ENCODE results near the gene DOK7. TPM values are rescaled to one million over a fixed set of nuclear protein-coding genes. Genes with fewer than 3 reads are reported as not detected.

Gene DOK7
- total and polyA plus RNA-seq, 2 of the 4 experiments (the other 2 are of a cell fraction) = not detected

DNA sequence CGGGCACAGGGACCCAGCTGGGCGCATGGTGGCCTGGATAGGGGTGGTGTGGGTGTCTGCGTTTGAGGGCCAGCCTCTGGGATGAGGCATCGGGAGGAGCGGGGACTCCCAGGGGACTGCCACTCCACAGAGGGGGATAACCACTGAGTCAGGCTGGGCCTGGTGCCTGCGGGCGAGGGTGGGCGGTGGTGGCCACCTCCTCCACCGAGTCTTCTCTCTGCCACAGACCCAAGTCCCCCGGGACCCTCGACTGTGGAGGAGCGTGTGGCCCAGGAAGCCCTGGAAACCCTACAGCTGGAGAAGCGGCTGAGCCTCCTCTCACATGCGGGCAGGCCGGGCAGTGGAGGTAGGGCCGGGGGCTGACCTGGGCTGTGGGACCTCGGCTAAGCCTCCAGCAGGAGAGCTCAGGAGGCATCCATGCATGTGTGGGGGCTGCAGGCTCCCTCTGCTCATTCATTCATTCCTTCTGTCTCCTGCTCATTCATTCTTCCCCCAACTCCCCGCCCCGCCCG is 26.4 kb downstream of the DOK7 start:
- no peak overlapping the region for H3K4me3 ChIP-seq (ENCODE audit: insufficient read depth, low read depth, low read length)
- DNase-seq = no peak
- intact Hi-C loops (cut with micrococcal nuclease) = no loop called here

More for the DNA sequence above, 26.4 kb downstream of the DOK7 start:
- ATAC-seq (ENCODE audit: low read depth) = no peak
- H3K79me1 ChIP-seq (ENCODE audit: low read depth in 1 of 2, low read length in 2 of 2) = no peaks in the 10 kb centered on the region
- dilution Hi-C loops (cut with HindIII; ENCODE audit: low sequenced_read_pairs, unreplicated experiment) = no loop called here
- no peak overlapping the region for H3K4ac ChIP-seq (ENCODE audit: low read depth, low read length)
- H3K4me1 ChIP-seq (ENCODE audit: control insufficient read depth, insufficient read depth, low read length) = no peaks in the 10 kb centered on the region
- H2AFZ ChIP-seq (replicated peaks; ENCODE audit: low read length, poor library complexity) = no peak overlapping the region
- POLR2A ChIA-PET (ENCODE audit: unreplicated experiment) = no interaction called here
- H3K56ac ChIP-seq (ENCODE audit: extremely low read depth, insufficient read depth, low read length) = no peak overlapping the region
- no peak overlapping the region for H4K8ac ChIP-seq (ENCODE audit: low read depth in 2 of 2, low read length in 2 of 2)
- no peak overlapping the region for H4K91ac ChIP-seq (ENCODE audit: insufficient read depth, low read depth, low read length)
- no peak overlapping the region for H2AK5ac ChIP-seq (ENCODE audit: low read depth, low read length)
- H3K4me2 ChIP-seq (ENCODE audit: low read depth, low read length) = no peak overlapping the region
- H3K27me3 ChIP-seq (ENCODE audit: control insufficient read depth, insufficient read depth, low read length) = peaks cover 37% of the 10 kb centered on the region
- H2BK15ac ChIP-seq (ENCODE audit: low read depth, low read length) = no peak overlapping the region
- TF ChIP-seq BHLHE40 (IDR thresholded peaks at IDR 0.05; ENCODE audit: low read depth, low read length) (no peak), RFX5 (IDR thresholded peaks at IDR 0.05; ENCODE audit: low read depth, low read length) (no peak), CHD1 (IDR thresholded peaks at IDR 0.05; ENCODE audit: low read depth, low read length) (no peak), NFE2L2 (IDR thresholded peaks at IDR 0.05; ENCODE audit: low read depth, low read length) (no peak), RAD21 (IDR thresholded peaks at IDR 0.05; ENCODE audit: low read length) (no peak), SMC3 (IDR thresholded peaks at IDR 0.05; ENCODE audit: low read depth, low read length) (no peak), POLR2A (IDR thresholded peaks at IDR 0.05; ENCODE audit: low read depth, low read length) (no peak), CEBPB (IDR thresholded peaks at IDR 0.05; ENCODE audit: low read depth, low read length) (no peak), FOS (IDR thresholded peaks at IDR 0.05; ENCODE audit: low read depth, low read length) (no peak), MAFK (IDR thresholded peaks at IDR 0.05; ENCODE audit: low read depth, low read length) (no peak), RCOR1 (IDR thresholded peaks at IDR 0.05; ENCODE audit: insufficient replicate concordance, low read length) (no peak), MXI1 (IDR thresholded peaks at IDR 0.05; ENCODE audit: borderline replicate concordance, low read depth, low read length) (no peak), MAZ (IDR thresholded peaks at IDR 0.05; ENCODE audit: borderline replicate concordance, low read depth, low read length) (no peak)
- TF ChIP-seq, protein P1, sequence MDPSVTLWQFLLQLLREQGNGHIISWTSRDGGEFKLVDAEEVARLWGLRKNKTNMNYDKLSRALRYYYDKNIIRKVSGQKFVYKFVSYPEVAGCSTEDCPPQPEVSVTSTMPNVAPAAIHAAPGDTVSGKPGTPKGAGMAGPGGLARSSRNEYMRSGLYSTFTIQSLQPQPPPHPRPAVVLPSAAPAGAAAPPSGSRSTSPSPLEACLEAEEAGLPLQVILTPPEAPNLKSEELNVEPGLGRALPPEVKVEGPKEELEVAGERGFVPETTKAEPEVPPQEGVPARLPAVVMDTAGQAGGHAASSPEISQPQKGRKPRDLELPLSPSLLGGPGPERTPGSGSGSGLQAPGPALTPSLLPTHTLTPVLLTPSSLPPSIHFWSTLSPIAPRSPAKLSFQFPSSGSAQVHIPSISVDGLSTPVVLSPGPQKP (IDR thresholded peaks at IDR 0.05; ENCODE audit: borderline replicate concordance, low read depth, low read length) = no peak
- TF ChIP-seq, protein P2, sequence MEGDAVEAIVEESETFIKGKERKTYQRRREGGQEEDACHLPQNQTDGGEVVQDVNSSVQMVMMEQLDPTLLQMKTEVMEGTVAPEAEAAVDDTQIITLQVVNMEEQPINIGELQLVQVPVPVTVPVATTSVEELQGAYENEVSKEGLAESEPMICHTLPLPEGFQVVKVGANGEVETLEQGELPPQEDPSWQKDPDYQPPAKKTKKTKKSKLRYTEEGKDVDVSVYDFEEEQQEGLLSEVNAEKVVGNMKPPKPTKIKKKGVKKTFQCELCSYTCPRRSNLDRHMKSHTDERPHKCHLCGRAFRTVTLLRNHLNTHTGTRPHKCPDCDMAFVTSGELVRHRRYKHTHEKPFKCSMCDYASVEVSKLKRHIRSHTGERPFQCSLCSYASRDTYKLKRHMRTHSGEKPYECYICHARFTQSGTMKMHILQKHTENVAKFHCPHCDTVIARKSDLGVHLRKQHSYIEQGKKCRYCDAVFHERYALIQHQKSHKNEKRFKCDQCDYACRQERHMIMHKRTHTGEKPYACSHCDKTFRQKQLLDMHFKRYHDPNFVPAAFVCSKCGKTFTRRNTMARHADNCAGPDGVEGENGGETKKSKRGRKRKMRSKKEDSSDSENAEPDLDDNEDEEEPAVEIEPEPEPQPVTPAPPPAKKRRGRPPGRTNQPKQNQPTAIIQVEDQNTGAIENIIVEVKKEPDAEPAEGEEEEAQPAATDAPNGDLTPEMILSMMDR (conservative IDR thresholded peaks at IDR 0.05; ENCODE audit: low read depth, low read length) = no peak
- TF ChIP-seq, protein P3, sequence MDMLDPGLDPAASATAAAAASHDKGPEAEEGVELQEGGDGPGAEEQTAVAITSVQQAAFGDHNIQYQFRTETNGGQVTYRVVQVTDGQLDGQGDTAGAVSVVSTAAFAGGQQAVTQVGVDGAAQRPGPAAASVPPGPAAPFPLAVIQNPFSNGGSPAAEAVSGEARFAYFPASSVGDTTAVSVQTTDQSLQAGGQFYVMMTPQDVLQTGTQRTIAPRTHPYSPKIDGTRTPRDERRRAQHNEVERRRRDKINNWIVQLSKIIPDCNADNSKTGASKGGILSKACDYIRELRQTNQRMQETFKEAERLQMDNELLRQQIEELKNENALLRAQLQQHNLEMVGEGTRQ (IDR thresholded peaks at IDR 0.05; ENCODE audit: low read depth, low read length) = no peak
- no peak overlapping the region for H2BK20ac ChIP-seq (ENCODE audit: low read depth, low read length)
- no peak overlapping the region for H3K18ac ChIP-seq (ENCODE audit: low read depth, low read length)
- no peak overlapping the region for H3K9ac ChIP-seq (ENCODE audit: low read depth, low read length)
- WGBS, 2 experiments (ENCODE audit: extremely low coverage in 2 of 2, insufficient read length in 1 of 2) = 75 to 100% methylated on average over 1 to 5 of the region's 20 CpGs
- H3K36me3 ChIP-seq (ENCODE audit: control insufficient read depth, insufficient read depth, low read length) = no peaks in the 10 kb centered on the region
- no TSS peak for BruUV-seq (replicated peaks)
- H2AK9ac ChIP-seq (replicated peaks; ENCODE audit: low read depth, low read length, poor library complexity) = no peak overlapping the region
- H3K9me1 ChIP-seq (ENCODE audit: insufficient read depth, low read length) = no peaks in the 10 kb centered on the region
- no peaks in the 10 kb centered on the region for H3K9me3 ChIP-seq (ENCODE audit: control insufficient read depth, insufficient read depth, low read length)
- no peak overlapping the region for H2BK5ac ChIP-seq (ENCODE audit: low read depth, low read length, poor library complexity, severe bottlenecking)
- peaks cover 8% of the 10 kb centered on the region; the same call in 1 of the 2 replicates for H4K20me1 ChIP-seq (ENCODE audit: insufficient read depth, low read length)
- H3K27ac ChIP-seq (ENCODE audit: insufficient read depth, low read length) = no peak overlapping the region
- no peak overlapping the region for H3K23ac ChIP-seq (ENCODE audit: low read depth, low read length)
- in situ Hi-C loops (cut with MboI; ENCODE audit: low sequenced_read_pairs) = no loop called here
- H4K5ac ChIP-seq (ENCODE audit: low read depth, low read length) = no peak overlapping the region
- H3K14ac ChIP-seq (replicated peaks; ENCODE audit: low read depth, low read length) = no peak overlapping the region
- CTCF ChIA-PET = interaction anchor here (1.1 kb wide), 1 partner anchor 9 kb away, joined by 5 read pairs; no protein-coding TSS in a partner anchor
- no peak overlapping the region for H2BK120ac ChIP-seq (ENCODE audit: low read depth, low read length)
